GM21825 (cell line): ENCODE results near the gene PPP1R1C.
A peak's percentile ranks its signal among the peaks of the same experiment; 100 is the strongest.

Experiments used
- ATAC-seq: cut with Tn5 transposase; IDR thresholded peaks from one replicate; pipeline ENCODE4 v1.9.1; 2021; ENCODE audit warnings: mild to moderate bottlenecking, moderate library complexity; ENCODE audit not compliant: unreplicated experiment

PPP1R1C gene

GRCh38 chr2:181971032-181971431, 14.6 kb upstream of the PPP1R1C start:
- no peak for ATAC-seq

- ATAC-seq, result no peak
Observed at GRCh38 chr2:181972431-181973170, 13.1 kb upstream of the PPP1R1C start.

- ATAC-seq, result no peak
Observed at GRCh38 chr2:181973171-181973783, 12.4 kb upstream of the PPP1R1C start.

GRCh38 chr2:181977661-181978350, 7.8 kb upstream of the PPP1R1C start:
- ATAC-seq, result peak; percentile 56

GRCh38 chr2:181978351-181979150, 7.1 kb upstream of the PPP1R1C start:
- peak; percentile 27 for ATAC-seq

- ATAC-seq, result no peak
Observed at GRCh38 chr2:181984060-181984459, 1.6 kb upstream of the PPP1R1C start.

- no peak for ATAC-seq
Observed at GRCh38 chr2:181984814-181985631, 630 bp upstream of the PPP1R1C start.

- no peak for ATAC-seq
Observed at GRCh38 chr2:181988154-181988924, 2.7 kb downstream of the PPP1R1C start.

- no peak for ATAC-seq
Observed at GRCh38 chr2:181989099-181989498, 3.4 kb downstream of the PPP1R1C start.

- peak; percentile 97 for ATAC-seq
Observed at GRCh38 chr2:181991171-181991885, 5.7 kb downstream of the PPP1R1C start.

GRCh38 chr2:181992776-181993175, 7.1 kb downstream of the PPP1R1C start:
- peak; percentile 77 for ATAC-seq

- no peak for ATAC-seq
Observed at GRCh38 chr2:181995289-181995688, 9.6 kb downstream of the PPP1R1C start.

- ATAC-seq, result no peak
Observed at GRCh38 chr2:181998041-181998835, 12.6 kb downstream of the PPP1R1C start.

GRCh38 chr2:181998891-181999654, 13.4 kb downstream of the PPP1R1C start:
- no peak for ATAC-seq

GRCh38 chr2:181999911-182000310, 14.3 kb downstream of the PPP1R1C start:
- no peak for ATAC-seq

- no peak for ATAC-seq
Observed at GRCh38 chr2:182004945-182005520, 19.4 kb downstream of the PPP1R1C start.
